Measurements from ENCODE around the gene CDH24.

The CDH24 gene

DNA sequence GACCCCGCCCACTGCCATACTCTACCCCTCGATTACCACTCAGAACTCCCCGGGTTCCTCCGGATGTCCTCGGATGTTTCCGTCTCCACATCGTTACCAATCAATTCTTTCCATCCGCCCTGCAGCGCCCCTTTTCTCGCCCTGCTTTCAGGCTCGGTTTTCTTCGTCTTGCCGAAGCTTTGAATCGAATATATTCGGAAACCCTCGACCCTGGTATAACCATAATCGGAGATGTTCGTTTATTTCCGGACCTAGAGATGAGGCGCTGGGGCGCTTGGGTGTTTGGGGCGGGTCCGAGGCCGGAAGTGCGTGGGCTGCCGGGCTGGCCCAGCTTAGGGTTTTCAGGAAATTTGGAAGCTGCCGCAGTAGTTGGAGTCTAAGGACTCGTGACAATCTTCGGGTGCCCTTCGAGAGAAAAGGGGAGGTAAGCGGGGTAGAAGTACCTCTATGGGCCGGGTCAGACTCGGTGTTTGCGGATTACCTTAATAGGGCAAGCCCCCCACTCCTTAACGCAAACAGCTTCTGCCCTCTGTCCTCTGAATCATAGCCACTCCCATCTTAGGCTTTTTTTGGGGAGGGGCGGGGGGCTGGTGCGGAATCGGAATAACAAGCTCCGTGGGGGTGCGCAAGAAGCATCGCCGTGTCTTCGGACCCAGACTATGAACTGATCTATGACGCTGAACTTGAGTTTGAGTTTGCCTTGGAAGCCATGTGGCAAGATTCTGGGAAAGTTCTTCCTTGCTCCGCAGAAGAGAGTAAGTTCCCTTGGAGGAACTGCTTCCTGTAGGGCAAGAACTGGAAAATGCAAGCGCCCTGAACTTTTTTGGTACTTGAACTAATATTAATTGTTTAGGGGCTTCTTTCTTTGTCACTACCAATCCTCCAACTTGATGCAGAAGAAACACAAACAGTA is 38.1 kb upstream of the CDH24 start, which contains the start of gene C14orf119:
Gene C14orf119 (plus strand): TSS at position 310 of the 913 bp plus-strand sequence. CDS start 2,154 bp downstream, outside the sequence.
- peak; percentile 95 to 99 for DNase-seq (ENCODE audit: low read depth in 1 of 2, low spot score in 1 of 2)
- in situ Hi-C loops (cut with HindIII; ENCODE audit: low pct_unique_long_range_greater_than_20kb, low sequenced_read_pairs), result no loop called here
- no peak for TF ChIP-seq JUND (IDR thresholded peaks at IDR 0.05; ENCODE audit: low read depth)

DNA sequence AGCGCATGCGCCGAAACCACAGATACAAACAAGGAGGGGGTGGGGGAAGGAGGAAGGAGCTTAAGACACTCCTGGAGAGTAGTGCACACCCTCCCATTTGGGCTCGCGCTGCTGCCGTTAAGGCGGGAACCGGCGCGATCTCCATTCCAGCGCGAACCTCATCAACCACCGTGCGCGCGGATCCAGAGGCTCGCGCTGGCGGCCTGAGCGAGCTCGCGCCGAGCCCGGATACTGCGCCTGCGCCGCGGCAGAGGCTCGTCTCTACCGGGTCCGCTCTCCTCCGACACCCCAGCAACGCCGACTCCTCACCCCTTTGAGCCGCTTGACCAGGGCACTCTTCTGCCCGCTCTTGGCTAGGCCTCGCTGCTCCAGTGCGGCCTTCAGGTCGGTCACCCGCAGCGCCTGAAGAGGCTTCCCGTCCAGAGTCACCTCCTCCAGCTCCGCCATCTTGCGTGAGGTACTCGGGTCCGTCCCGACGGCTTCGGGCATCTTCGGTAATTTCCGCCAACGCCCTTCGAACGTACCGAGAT is 37.4 kb upstream of the CDH24 start, which contains the start of gene ACIN1:
Gene ACIN1 (minus strand): TSS at position 471 of the 530 bp plus-strand sequence. CDS start 24 bp downstream, at position 447.
- in situ Hi-C loops (cut with HindIII; ENCODE audit: low pct_unique_long_range_greater_than_20kb, low sequenced_read_pairs), result no loop called here
- TF ChIP-seq JUND (IDR thresholded peaks at IDR 0.05; ENCODE audit: low read depth), result no peak
- DNase-seq (ENCODE audit: low read depth in 1 of 2, low spot score in 1 of 2), result peak; percentile 26 to 78

DNA sequence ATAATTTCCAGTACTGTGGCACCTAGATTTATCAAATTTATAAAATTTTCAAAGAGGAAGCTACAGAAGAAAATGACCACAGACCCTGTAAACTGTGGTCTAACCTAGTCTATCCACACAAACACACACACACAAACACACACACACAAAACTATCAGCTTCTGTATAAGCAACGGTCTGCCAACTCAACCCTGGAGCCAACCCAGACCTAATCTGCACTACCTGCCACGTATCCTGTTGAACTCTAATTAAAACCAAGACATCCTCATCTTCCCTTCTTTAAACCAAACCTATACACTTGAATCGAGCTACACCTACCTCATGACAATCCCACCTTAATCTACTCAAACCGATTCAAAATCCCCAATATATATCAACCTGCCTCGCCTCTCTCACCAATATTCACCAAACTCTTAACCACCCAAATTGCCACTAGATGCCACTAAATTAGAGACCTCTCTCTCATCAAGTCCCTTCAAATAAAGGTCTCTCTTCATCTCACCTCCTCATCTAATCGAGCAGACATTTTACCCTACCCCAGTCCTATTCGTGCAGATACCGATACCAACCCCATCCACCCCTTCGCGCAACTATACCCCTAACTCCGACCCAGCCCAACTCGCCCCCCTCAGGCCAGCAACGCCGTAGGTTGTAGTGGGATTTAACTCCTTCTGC is 36.8 kb upstream of the CDH24 start:
- TF ChIP-seq JUND (IDR thresholded peaks at IDR 0.05; ENCODE audit: low read depth), result no peak
- DNase-seq (ENCODE audit: low read depth in 1 of 2, low spot score in 1 of 2), result no peak
- in situ Hi-C loops (cut with HindIII; ENCODE audit: low pct_unique_long_range_greater_than_20kb, low sequenced_read_pairs), result no loop called here

DNA sequence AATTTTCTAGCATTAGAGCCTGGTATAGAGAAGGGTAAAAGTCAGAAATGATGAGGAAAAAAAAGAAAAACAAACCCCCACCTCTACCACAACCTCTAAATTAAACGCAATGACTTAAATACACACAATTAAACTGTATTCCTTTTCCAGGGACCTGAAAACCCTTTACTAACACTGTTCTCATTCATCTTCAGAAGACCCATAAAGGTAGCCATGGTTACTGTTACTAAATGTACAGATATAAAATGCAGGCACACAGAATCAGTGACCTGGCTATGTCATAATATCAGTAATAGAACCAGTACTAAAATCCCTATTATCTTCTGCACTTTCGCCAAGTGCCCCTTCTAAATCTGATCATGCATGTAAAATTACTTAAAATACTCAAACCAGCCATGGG is 36.2 kb upstream of the CDH24 start:
- no peak for DNase-seq (ENCODE audit: low read depth in 1 of 2, low spot score in 1 of 2)

DNA sequence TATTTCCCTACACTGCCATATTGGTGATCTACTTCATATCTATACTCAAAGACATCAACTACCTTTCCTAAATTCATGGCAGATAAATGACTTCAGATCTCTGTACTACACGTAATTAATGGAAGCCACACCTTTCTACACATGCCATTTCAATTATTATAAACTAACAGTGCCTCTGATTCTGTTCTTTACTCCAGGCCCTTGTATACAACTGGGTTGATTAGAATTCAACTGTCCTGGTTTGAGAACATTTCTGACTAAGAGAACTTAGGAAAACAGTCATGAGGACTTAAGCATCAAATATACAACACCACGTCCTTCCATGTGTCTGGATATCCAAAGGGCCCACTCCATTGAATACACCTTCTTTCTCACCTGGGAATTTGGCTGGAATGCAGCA is 35.8 kb upstream of the CDH24 start:
- TF ChIP-seq JUND (IDR thresholded peaks at IDR 0.05; ENCODE audit: low read depth), result no peak
- DNase-seq (ENCODE audit: low read depth in 1 of 2, low spot score in 1 of 2), result no peak
- in situ Hi-C loops (cut with HindIII; ENCODE audit: low pct_unique_long_range_greater_than_20kb, low sequenced_read_pairs), result no loop called here

More for the DNA sequence above, 36.2 kb upstream of the CDH24 start:
- in situ Hi-C loops (cut with HindIII; ENCODE audit: low pct_unique_long_range_greater_than_20kb, low sequenced_read_pairs), result no loop called here
- TF ChIP-seq JUND (IDR thresholded peaks at IDR 0.05; ENCODE audit: low read depth), result no peak

DNA sequence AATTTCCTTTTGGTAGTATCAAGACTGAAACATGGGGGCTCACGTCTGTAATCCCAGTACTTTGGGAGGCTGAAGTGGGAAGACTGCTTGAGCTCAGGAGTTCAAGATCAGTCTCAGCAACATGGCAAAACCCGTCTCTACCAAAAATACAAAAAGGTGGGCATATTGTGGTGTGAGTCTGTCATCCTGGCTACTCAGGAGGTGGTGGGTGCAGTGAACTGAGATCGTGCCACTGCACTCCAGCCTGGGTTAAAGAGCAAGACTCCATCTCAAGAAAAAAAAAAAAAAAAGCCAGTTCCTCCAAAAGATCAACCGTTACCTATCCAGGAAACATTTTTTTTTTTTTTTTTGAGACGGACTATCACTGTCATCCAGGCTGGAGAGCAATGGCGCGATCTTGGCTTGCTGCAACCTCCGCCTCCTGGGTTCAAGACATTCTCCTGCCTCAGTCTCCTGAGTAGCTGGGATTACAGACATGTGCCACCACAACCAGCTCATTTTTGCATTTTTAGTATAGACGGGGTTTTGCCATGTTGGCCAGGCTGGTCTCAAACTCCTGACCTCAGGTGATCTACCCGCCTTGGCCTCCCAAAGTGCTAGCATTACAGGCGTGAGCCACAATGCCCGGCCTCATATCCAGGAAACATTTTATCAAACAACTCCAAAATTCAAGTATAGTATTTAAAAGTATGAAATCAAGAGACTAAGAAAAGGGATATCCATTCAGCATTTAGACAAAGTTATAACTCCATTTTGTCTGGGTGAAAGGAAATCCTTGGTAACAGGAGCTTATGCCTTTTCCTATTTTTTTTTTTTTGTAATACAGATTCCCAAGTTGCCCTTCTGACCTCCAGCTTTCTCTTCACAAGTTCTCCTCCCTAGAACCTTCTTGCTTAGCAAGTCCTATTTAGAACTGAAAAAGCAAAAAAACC is 34.2 kb upstream of the CDH24 start:
- in situ Hi-C loops (cut with HindIII; ENCODE audit: low pct_unique_long_range_greater_than_20kb, low sequenced_read_pairs), result no loop called here
- no peak for DNase-seq (ENCODE audit: low read depth in 1 of 2, low spot score in 1 of 2)
- no peak for TF ChIP-seq JUND (IDR thresholded peaks at IDR 0.05; ENCODE audit: low read depth)

DNA sequence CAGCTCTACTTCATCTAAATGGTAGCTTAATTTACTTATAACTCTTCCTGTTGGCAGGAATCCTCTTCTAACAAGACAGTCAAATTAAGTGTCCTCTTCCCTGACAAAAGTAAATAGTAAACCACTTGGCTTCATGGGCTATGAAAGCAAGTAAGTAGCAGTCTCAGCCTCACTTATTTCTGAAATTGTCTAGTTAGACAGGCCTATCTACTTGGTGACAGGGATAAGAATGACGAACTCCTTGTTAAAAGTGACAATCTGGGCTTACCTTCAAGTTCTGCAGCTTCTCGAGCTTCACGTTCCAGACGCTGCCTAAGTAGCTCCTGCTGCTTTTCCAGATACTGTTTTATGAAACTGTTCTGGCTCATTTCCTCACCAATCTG is 32.9 kb upstream of the CDH24 start:
- no peak for TF ChIP-seq JUND (IDR thresholded peaks at IDR 0.05; ENCODE audit: low read depth)
- DNase-seq (ENCODE audit: low read depth in 1 of 2, low spot score in 1 of 2), result no peak
- in situ Hi-C loops (cut with HindIII; ENCODE audit: low pct_unique_long_range_greater_than_20kb, low sequenced_read_pairs), result no loop called here

DNA sequence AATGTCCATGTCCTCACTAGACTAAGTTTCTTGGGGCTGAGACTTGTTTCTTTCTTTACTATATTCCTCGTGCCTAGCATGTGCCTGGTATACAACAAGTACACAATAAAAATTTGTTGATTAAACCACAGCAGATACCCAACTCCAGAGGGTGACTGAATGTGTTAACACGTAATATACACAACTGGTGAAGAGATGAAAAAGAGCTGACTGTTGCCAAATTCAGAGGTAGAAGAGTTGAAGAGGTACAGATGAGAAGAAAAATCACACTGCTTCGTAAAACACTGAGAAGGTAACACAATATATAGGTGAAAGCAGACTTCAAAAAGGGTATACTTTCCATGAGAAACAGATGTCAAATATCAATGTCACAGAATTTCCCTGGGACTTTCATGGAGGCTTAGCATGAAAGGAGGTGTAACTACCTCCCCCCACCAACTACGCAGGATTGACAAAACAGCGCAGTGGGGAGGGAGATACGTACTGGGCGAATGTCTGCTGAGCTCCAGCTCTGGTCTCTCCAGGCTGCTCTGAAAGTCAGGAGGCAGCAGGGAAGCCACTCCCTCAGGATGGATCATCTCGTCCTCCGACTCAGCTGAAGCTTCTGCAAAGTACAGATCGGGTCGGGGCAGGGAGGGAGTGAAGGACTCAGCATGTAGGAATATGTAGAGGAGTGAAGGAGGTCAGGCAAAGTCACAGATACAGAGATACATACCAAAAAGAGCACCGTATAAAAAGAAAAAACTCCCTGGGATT is 32.4 kb upstream of the CDH24 start:
- in situ Hi-C loops (cut with HindIII; ENCODE audit: low pct_unique_long_range_greater_than_20kb, low sequenced_read_pairs), result no loop called here
- no peak for DNase-seq (ENCODE audit: low read depth in 1 of 2, low spot score in 1 of 2)
- no peak for TF ChIP-seq JUND (IDR thresholded peaks at IDR 0.05; ENCODE audit: low read depth)

DNA sequence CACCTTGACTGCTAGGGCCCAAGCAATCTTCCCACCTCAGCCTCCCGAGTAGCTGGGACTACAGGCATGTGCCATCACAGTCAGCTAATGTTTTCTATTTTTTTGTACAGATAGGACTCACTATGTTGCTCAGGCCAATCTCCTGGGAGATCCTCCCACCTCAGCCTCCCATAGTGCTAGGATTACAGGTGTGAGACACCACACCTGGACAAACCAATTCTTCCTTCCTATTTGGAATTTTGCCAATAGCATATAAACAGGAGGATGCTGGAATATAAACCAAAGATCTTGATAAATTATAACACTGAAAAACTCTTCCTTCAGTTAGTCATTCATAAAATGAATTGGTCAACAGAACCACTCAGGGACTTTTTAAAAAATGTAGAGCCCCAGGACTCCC is 29.2 kb upstream of the CDH24 start:
- no peak for DNase-seq (ENCODE audit: low read depth in 1 of 2, low spot score in 1 of 2)
- in situ Hi-C loops (cut with HindIII; ENCODE audit: low pct_unique_long_range_greater_than_20kb, low sequenced_read_pairs), result no loop called here
- no peak for TF ChIP-seq JUND (IDR thresholded peaks at IDR 0.05; ENCODE audit: low read depth)

DNA sequence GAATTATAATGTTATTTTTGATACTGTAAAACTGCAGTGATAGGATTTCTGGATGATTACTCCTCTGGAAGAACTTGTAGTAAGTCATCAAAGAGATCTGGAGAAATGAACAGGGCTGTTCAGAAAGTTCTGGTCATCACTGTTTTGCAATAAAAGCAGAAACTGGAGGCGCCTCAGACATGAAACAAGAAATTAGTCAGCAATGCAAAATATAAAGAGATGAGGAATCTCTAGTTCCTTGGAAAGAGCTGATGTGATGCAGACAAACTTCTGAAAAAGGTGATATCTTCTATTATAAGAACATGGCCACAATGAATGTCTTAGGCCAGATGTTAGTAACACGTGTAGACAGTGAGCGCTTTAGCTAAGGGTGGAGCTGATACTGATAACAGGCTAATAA is 28.1 kb upstream of the CDH24 start:
- in situ Hi-C loops (cut with HindIII; ENCODE audit: low pct_unique_long_range_greater_than_20kb, low sequenced_read_pairs), result no loop called here

DNA sequence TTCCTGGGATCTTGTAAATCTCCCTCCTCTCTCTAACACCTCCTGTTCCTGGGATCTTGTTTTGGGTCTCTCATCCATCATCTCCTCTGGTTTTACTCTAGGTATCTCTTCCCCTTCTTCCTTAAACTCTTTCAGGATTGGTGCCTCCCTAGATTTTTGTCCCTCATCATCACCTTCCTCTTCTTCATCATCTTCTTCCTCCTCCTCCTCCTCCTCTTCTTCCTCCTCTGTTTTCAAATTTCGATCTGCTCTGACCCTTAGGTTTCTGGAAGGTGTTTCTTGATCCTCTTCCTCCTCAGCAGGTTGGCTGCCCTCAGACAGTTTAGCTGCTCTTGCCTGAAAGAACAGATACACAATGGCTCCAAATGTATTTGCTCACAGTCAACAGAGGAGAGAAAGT is 23.2 kb upstream of the CDH24 start:
- no peak for DNase-seq (ENCODE audit: low read depth in 1 of 2, low spot score in 1 of 2)
- in situ Hi-C loops (cut with HindIII; ENCODE audit: low pct_unique_long_range_greater_than_20kb, low sequenced_read_pairs), result no loop called here

More for the DNA sequence above, 28.1 kb upstream of the CDH24 start:
- TF ChIP-seq JUND (IDR thresholded peaks at IDR 0.05; ENCODE audit: low read depth), result no peak
- DNase-seq (ENCODE audit: low read depth in 1 of 2, low spot score in 1 of 2), result no peak

More for the DNA sequence above, 23.2 kb upstream of the CDH24 start:
- TF ChIP-seq JUND (IDR thresholded peaks at IDR 0.05; ENCODE audit: low read depth), result no peak

Measured in T47D (cell line).